ENCODE results near the gene GPR15LG. TPM values are rescaled to one million over a fixed set of nuclear protein-coding genes. Genes with fewer than 3 reads are reported as not detected.
"Not testable (repeated sequence)": the region's sequence is repeated elsewhere in the genome, so short reads cannot be mapped to it uniquely, and the experiment has no call there.

Gene GPR15LG
- 100 to 1,000 TPM; 197 to 480 (median 266) TPM for total RNA-seq

DNA sequence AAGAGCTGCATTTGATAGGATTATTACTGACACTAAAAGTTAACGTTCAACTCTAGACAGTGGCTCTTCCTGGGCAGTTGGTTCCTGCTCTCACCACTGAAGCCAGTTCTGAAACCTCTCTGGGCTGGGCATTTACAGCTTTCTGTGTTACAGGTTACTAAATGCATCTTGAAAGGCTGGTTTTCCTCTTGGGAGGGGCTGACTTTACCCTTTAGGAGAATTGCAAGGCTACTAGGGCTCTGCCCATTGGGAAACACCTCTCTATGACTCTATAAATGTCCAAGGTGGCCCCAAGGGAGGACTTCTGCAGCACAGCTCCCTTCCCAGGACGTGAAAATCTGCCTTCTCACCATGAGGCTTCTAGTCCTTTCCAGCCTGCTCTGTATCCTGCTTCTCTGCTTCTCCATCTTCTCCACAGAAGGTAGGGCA, at the start of gene GPR15LG:
TSS of gene GPR15LG (plus strand) at position 301 of the 429 bp plus-strand sequence. CDS start at position 352, 51 bp downstream.
- 40 to 43% methylated on average over 2 of the region's 2 CpGs for WGBS, 2 donors (ENCODE audit: low coverage in 1 of 2)
- peak; percentile 81 for DNase-seq
- Histone ChIP-seq H3K4me3 (peak within 1 kb of the TSS; percentile 13 to 57 (median 38)), H3K36me3 (no peaks in the 10 kb centered on the region), H3K27me3 (no peaks in the 10 kb centered on the region), H3K9me3 (no peaks in the 10 kb centered on the region), H3K27ac (peak within 1 kb of the TSS; percentile 78 to 91 (median 86)), H3K4me1 (peaks cover 0 to 42% (median 15%) of the 10 kb centered on the region in 4 donors)
- intact Hi-C loops (cut with DNase I; ENCODE audit: low total_unique reads) = no loop called here
- in situ Hi-C loops (cut with MboI; ENCODE audit: low pct_ligation_motif_present in 1 of 4, low pct_unique_long_range_greater_than_20kb in 1 of 4, low sequenced_read_pairs in 3 of 4) = no loop called here
- TF ChIP-seq EP300 (IDR thresholded peaks at IDR 0.05; ENCODE audit: low read depth) (no peak), POLR2A (IDR thresholded peaks at IDR 0.05) (peak; percentile 96), POLR2AphosphoS5 (IDR thresholded peaks at IDR 0.05) (peak; percentile 70 to 97 (median 96))
- TF ChIP-seq, protein P1, sequence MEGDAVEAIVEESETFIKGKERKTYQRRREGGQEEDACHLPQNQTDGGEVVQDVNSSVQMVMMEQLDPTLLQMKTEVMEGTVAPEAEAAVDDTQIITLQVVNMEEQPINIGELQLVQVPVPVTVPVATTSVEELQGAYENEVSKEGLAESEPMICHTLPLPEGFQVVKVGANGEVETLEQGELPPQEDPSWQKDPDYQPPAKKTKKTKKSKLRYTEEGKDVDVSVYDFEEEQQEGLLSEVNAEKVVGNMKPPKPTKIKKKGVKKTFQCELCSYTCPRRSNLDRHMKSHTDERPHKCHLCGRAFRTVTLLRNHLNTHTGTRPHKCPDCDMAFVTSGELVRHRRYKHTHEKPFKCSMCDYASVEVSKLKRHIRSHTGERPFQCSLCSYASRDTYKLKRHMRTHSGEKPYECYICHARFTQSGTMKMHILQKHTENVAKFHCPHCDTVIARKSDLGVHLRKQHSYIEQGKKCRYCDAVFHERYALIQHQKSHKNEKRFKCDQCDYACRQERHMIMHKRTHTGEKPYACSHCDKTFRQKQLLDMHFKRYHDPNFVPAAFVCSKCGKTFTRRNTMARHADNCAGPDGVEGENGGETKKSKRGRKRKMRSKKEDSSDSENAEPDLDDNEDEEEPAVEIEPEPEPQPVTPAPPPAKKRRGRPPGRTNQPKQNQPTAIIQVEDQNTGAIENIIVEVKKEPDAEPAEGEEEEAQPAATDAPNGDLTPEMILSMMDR (IDR thresholded peaks at IDR 0.05) = no peak

DNA sequence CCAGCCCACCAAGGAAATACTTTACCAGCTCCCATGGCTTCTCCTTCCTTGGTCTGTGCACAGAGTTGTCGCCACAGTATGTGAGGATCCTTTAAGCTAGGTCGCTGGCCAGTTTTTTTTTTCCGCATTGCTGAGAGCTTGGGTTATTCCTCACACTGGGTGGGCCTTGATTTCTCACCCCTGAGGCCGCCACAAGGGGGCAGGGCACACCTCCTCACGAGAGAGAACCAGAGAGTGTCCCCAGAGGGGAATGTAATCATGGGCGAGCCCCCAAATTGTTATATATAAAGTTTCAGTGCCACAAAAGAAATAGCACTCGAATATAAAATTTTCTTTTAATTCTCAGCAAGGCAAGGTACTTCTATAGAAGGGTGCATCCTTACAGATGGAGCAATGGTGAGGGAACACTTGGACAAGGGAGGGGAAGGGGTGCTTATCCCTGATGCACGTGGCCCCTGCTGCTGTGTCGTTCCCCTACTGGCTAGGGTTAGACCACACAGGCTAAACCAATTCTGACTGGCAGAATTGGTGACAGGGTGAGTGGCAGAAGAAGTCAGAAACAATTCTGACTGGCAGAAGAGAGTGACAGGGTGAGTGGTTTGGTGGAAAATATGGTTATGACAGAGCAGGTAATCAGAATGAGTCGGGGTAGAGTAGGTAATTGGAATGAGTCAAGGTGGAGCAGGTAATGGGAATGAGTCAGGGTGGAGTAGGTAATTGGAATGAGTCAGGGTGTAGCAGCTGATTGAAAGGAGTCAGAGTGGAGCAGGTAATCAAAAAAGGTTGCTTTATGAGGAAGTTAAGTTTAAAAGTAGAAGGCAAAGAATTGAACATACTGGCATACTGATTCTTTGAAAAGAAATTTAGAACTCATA, 47.5 kb upstream of the GPR15LG start:
- in situ Hi-C loops (cut with MboI; ENCODE audit: low pct_ligation_motif_present in 1 of 4, low pct_unique_long_range_greater_than_20kb in 1 of 4, low sequenced_read_pairs in 3 of 4) = loop anchor here in 1 of 4 donors (25.0 kb wide), 1 partner anchor 211 kb away; the partner anchor contains the start of gene CCSER2
- H3K36me3 ChIP-seq; H3K27me3 ChIP-seq; H3K4me3 ChIP-seq; H3K27ac ChIP-seq; H3K4me1 ChIP-seq; DNase-seq; intact Hi-C loops (cut with DNase I; ENCODE audit: low total_unique reads): not testable (repeated sequence)
- whole genome bisulfite sequencing, 2 donors (ENCODE audit: low coverage in 1 of 2) = 54 to 79% methylated on average over 6 to 10 of the region's 10 CpGs
- peaks cover 5 to 19% of the 10 kb centered on the region in 2 donors for H3K9me3 ChIP-seq

DNA sequence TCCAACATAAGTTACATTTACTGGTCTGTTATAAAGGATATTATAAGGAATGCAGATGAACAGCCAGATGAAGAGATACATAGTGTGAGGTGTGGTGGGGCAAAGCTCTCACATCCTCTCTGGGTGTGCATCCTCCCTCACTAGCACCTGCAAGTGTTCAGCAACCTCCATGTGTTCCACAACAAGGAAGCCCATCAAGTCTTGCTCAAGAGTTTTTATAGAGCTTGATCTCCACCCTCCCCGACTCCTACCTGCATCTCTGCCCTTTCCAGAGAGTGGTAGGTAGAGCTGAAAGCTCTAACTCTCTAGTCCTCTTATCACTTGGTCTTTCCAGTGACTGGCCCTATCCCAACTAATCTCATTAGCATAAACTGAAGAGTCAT, 46.8 kb upstream of the GPR15LG start:
- peaks cover 5 to 19% of the 10 kb centered on the region in 2 donors for H3K9me3 ChIP-seq
- no peak overlapping the region for H3K4me3 ChIP-seq
- H3K27me3 ChIP-seq = no peaks in the 10 kb centered on the region
- WGBS, 2 donors (ENCODE audit: low coverage in 1 of 2) = 61% methylated on average over 1 of the region's 1 CpG; no CpG with 5 or more reads in 1 of the 2 donors
- no peak overlapping the region for H3K27ac ChIP-seq
- in situ Hi-C loops (cut with MboI; ENCODE audit: low pct_ligation_motif_present in 1 of 4, low pct_unique_long_range_greater_than_20kb in 1 of 4, low sequenced_read_pairs in 3 of 4) (loop anchor here in 1 of 4 donors (25.0 kb wide), 1 partner anchor 211 kb away; the partner anchor contains the start of gene CCSER2), intact Hi-C loops (cut with DNase I; ENCODE audit: low total_unique reads) (no loop called here)
- TF ChIP-seq EP300 (IDR thresholded peaks at IDR 0.05; ENCODE audit: low read depth) (no peak), POLR2AphosphoS5 (IDR thresholded peaks at IDR 0.05) (no peak), POLR2A (IDR thresholded peaks at IDR 0.05) (no peak)
- TF ChIP-seq, protein P1 (IDR thresholded peaks at IDR 0.05) = no peak
- no peaks in the 10 kb centered on the region for H3K4me1 ChIP-seq
- DNase-seq = no peak
- no peaks in the 10 kb centered on the region for H3K36me3 ChIP-seq

DNA sequence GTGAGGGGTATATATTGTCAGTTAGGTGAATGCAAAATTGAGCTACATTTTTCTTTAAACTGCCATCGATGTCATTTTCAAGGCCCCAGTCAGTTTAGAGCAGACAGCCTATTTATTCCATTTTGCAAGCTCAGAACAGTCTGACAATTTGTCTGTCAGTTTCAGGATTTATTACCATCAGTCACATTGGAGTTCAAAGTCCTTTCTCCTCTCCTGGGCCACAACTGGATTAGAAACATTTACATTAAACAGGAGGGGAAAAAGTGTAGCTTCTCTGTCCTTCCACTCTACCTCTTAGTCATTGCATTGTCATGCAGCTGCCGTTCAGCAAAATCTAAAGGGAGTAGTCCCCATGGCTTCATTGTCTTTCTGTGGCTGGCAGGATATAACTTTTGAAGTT, 37.8 kb upstream of the GPR15LG start:
- Histone ChIP-seq H3K27ac (peak overlapping the region; percentile 56 to 72 (median 64)), H3K36me3 (no peaks in the 10 kb centered on the region), H3K4me1 (peaks cover 9 to 40% (median 22%) of the 10 kb centered on the region in 4 donors), H3K4me3 (no peak overlapping the region), H3K9me3 (no peaks in the 10 kb centered on the region), H3K27me3 (no peaks in the 10 kb centered on the region)
- 35 to 53% methylated on average over 2 of the region's 2 CpGs for WGBS, 2 donors (ENCODE audit: low coverage in 1 of 2)
- in situ Hi-C loops (cut with MboI; ENCODE audit: low pct_ligation_motif_present in 1 of 4, low pct_unique_long_range_greater_than_20kb in 1 of 4, low sequenced_read_pairs in 3 of 4) = loop anchor here in 1 of 4 donors (25.0 kb wide), 1 partner anchor 201 kb away; the partner anchor contains the start of gene CCSER2
- DNase-seq = no peak
- TF ChIP-seq EP300 (IDR thresholded peaks at IDR 0.05; ENCODE audit: low read depth) = no peak
- peak in 2 of 3 donors; percentile 8 to 37 for TF ChIP-seq POLR2AphosphoS5 (IDR thresholded peaks at IDR 0.05)
- intact Hi-C loops (cut with DNase I; ENCODE audit: low total_unique reads) = no loop called here

DNA sequence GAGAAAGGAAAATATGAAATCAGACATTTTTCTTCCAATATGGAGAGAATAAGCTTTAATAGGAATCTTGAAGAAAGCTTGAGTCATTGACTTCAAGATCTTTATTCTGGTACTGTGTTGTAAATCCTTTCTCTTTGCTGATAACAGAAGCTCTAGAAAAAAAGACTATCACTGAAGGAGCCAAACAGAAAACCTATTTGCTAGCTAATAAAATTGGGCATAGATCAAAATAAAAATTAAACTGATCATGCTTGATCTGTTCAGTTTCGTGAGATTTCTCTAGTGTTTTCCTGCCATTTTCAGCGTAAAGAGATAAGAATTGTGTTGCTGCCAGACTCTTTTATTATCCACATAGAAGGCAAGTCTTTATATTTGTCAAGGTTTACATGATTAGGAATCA, 35.8 kb upstream of the GPR15LG start:
- Histone ChIP-seq H3K36me3 (peaks cover 0 to 6% (median 2%) of the 10 kb centered on the region in 4 donors), H3K4me3 (peak overlapping the region in 2 of 4 donors; percentile 68 to 82), H3K27ac (peak overlapping the region; percentile 94 to 97 (median 97)), H3K4me1 (peaks cover 9 to 46% (median 29%) of the 10 kb centered on the region in 4 donors), H3K27me3 (no peaks in the 10 kb centered on the region), H3K9me3 (no peaks in the 10 kb centered on the region)
- TF ChIP-seq, protein P1 (IDR thresholded peaks at IDR 0.05) = no peak
- TF ChIP-seq POLR2A (IDR thresholded peaks at IDR 0.05) (no peak), POLR2AphosphoS5 (IDR thresholded peaks at IDR 0.05) (no peak), EP300 (IDR thresholded peaks at IDR 0.05; ENCODE audit: low read depth) (no peak)
- in situ Hi-C loops (cut with MboI; ENCODE audit: low pct_ligation_motif_present in 1 of 4, low pct_unique_long_range_greater_than_20kb in 1 of 4, low sequenced_read_pairs in 3 of 4) (loop anchor here in 1 of 4 donors (25.0 kb wide), 1 partner anchor 199 kb away; the partner anchor contains the start of gene CCSER2), intact Hi-C loops (cut with DNase I; ENCODE audit: low total_unique reads) (no loop called here)
- 70 to 91% methylated on average over 2 of the region's 2 CpGs for WGBS, 2 donors (ENCODE audit: low coverage in 1 of 2)
- no peak for DNase-seq
